Fibroblast of lung (primary cell): ENCODE measurements around the gene LPCAT1.

Experiments
- CTCF ChIP-seq, 2 donors: IDR thresholded peaks in 1 of 2; conservative IDR thresholded peaks in 1 of 2; 1 replicate in 1 of 2; 2 replicates in 1 of 2; pipeline ENCODE4 v1.5.1; 2011 to 2012; ENCODE audit warnings: low read length in 2 of 2, control low read depth in 1 of 2, inconsistent platforms in 1 of 2, low read depth in 1 of 2, mild to moderate bottlenecking in 1 of 2
- EZH2 ChIP-seq: IDR thresholded peaks from 2 replicates; pipeline ENCODE4 v1.5.1; 2012; ENCODE audit warnings: low read length, control low read depth, mild to moderate bottlenecking; ENCODE audit errors: missing control alignments

- no peak for TF ChIP-seq EZH2
- no peak for TF ChIP-seq CTCF (conservative IDR thresholded peaks at IDR 0.05 in 1 of 2, IDR thresholded peaks at IDR 0.05 in 1 of 2; ENCODE audit: low read depth in 1 of 2, low read length in 2 of 2)
Observed at GRCh38 chr5:1511048-1511447, 12.7 kb downstream of the LPCAT1 start.
